ENCODE data around the gene APPBP2.
"Not testable (repeated sequence)": the region's sequence is repeated elsewhere in the genome, so short reads cannot be mapped to it uniquely, and the experiment has no call there.

APPBP2 gene

DNA sequence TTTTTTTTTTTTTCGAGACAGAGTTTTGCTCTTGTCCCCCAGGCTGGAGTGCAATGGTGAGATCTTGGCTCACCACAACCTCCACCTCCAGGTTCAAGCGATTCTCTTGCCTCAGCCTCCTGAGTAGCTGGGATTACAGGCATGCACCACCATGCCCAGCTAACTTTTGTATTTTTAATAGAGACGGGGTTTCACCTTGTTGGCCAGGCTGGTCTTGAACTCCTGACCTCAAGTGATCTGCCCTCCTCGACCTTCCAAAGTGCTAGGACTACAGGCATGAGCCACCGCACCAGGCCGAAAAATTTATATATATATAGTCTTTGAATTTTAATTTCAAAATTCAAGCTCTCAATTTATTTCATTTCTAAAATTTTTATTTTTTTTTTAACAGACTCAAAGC lies 97.6 kb downstream of the APPBP2 start:
- DNase-seq: not testable (repeated sequence)

DNA sequence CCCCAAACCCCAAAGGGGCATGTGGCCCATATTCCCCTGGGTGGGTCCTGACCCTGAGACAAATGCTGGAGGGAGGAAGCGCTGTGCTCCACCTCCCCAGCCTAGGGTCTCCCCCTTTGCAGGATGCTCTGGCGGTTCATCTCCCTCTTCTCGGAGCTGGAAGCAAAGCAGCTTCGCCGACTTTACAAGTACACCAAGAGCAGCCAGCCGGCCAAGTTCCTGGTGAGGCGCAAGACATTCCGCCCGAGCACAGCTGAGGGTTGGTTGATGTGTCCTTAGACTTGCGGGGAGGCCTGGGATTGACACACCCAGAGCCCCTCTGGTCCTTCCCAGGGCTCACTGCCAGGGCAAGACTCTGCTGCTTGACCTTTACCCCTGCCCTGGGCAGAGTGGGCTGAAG lies 99.4 kb downstream of the APPBP2 start:
- no peak for DNase-seq

DNA sequence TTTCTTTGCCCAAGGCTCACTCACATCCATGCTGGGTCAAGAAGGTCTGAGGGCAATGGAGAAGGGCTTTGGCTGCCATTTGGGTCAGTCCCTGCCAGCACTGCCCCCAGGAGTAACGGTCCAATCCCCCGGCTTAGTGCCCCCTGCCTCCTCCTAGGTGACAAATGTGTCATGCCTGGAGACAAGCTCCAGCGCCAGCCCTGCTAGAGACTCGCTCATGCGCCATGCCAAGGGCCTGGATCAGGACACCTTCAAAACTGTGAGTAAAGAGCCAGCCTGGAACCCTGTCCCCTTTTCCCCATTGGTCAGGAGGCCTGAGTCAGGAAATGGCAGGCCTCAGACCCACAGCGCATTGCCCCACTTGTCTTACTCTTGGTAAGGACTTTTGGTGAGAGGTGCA lies 100.4 kb downstream of the APPBP2 start:
- DNase-seq: no peak

DNA sequence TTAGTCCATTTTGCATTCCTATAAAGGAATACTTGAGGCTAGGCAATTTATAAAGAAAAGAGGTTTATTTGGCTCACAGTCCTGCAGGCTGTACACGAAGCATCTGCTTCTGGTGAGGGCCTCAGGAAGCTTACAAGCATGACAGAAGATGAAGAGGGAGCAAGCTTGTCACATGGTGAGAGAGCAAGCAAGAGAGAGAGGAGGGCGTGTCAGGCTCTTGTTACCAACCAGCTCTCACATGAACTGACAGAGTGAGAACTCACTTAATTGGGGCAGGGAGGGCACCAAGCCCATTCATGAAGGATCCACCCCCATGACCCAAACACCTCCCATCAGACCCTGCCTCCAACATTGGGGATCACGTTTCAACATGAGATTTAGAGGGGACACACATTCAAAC lies 102.2 kb downstream of the APPBP2 start:
- DNase-seq: no peak

DNA sequence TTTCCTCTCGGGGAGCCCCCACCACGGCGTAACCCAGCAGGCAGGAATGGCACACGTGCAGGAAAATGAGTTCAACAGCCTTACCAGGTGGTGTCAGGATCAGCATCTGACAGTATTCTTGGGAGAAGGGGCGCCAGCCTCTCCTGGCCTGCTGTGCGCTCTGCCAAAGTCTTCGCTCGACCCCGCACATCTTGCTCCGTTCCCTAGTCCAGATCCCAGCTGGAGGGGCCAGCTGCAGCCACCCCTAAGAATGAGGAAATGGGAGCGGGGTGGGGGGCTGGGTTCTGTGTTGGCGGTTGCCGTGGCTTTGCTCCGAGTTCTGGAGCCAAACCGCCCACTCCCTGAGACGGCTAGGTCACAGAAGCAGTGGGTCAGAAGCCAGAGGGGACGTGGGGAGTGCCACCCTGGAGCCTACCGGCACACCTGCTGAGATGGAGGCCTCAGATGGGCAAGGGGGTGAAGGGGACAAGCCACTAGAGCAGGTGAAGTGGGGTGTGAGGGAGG lies 103.8 kb downstream of the APPBP2 start, which contains the start of gene CHCT1:
CHCT1 (plus strand) TSS at position 328 of the 504 bp plus-strand sequence; CDS start at position 432, 104 bp downstream.
- DNase-seq: no peak

DNA sequence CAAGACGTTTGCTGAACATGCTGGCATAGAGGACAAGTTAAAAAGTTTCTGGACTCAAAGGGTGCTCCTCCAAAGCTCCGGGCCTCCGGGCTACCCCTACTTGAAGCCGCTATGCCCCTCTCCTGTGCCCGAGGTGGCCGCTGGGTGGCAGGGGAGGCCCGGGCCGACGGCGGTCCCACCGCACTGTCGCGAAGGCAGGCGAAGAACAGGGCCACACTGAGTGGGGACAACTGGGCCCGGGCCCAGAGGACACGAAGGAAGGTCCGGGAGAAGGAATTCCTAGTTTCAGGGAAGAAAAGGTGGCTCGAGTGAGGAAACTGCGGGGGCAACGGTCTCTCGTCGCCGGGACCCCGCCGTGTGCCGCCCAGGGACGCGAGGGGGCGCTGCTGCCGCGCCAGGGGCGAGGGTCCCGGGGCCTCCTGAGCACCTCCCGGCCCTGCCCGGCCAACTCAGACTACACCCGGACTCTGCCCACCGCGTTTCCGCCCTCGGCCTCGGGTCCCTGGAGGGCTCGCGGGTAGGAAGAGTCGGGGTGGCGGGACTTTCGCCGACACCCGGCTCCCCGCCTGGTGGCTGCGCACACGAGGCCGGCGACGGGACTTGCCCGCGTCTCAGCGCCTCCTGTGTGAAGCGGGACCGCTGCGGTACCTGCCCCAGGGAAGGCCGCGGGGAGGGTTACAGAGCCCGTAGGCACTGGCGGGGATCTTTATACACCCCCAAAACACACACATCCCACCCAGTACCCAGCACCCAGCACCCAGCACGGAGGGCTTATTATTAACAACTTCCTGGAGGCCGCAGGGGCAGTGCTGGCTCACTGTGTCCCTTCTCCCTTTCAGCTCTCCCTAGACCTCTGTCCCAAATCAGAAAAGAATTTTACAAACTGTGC lies 104.5 kb downstream of the APPBP2 start:
- DNase-seq: no peak

DNA sequence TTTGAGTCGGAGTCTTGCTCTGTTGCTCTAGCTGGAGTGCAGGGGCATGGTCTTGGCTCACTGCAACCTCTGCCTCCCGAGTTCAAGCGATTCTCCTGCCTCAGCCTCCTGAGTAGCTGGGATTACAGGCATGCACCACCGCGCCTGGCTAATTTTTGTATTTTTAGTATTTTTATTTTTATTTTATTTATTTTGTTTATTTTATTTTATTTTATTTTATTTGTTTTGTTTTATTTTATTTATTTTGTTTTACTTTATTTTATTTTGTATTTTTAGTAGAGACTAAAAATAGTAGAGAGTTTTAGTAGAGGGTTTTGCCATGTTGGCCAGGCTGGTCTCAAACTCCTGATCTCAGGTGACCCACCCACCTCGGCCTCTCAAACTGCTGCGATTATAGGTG lies 106.2 kb downstream of the APPBP2 start:
- DNase-seq: not testable (repeated sequence)

DNA sequence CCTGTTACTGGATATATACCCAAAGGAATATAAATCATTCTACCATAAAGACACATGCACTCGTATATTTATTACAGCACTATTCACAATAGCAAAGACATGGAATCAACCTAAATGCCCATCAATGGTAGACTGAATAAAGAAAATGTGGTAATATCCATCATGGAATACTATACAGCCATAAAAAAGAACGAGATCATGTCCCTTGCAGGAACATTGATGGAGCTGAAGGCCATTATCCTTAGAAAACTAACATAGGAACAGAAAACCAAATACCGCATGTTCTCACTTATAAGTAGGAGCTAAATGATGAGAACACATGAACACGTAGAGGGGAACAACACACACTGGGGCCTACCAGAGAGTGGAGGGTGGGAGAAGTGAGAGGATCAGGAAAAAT lies 107.0 kb downstream of the APPBP2 start:
- DNase-seq: not testable (repeated sequence)

DNA sequence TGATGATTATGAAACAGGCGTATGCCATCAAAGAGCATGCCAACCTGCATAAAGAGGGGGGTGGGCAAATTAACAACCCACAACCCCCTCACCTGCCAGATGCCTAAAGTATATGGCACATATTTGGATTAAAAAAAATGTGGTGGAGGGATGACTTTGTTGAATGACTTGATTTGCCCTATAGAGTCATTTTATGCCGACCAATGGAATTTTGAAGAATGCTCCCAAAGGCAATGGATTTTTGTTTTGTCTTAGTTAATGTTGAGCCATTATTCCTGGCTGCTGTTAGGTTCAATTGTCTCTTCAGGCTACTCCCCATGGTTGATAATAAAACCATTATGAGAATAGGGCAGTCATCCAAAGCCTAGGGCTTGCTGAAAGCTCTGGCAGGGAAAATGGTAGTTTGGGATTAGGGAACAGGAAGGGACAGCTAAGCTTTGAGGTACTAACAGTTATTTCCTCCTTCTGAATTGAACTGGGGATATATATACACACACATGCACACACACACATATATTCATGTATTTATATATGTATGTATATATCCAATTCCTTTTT lies 109.6 kb downstream of the APPBP2 start:
- DNase-seq: no peak

DNA sequence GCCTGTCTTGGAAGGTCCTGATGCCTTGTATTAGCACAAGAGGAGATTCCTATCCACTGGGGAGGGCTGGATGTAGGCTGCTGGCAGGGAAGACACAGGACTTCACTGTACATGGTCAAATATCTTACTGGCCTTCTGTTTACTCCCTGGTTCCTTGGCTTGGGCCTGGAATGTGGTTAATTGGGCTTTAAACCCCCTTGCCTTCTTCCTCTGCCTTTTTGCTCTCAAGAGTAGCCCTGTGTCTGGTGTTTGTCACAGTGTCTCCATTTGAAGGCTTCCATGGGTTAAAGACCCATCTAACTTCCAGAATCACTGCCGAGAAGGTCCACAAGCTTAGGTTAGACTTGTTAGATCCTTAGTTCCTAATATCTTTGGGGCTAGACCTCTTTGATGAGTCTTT lies 110.9 kb downstream of the APPBP2 start:
- DNase-seq: no peak

DNA sequence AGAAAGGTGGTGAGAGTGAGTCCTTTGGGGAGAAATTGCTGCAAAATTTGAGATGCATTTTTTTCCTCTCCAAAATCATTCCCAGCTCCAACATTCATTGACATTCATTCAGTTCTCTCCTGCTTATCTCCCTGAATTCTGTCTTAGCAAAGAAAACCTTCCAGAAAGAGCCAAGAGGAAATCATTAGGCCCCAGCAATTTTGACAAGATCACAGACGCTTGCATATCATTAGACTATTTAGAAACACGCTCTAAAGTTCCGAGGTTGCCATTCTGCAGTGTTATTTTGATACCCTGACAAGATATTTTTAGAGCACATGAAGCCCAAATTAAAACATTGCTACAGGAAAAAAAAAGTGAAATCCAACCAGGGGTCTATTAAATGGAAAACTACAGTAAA lies 113.3 kb downstream of the APPBP2 start:
- no peak for DNase-seq

DNA sequence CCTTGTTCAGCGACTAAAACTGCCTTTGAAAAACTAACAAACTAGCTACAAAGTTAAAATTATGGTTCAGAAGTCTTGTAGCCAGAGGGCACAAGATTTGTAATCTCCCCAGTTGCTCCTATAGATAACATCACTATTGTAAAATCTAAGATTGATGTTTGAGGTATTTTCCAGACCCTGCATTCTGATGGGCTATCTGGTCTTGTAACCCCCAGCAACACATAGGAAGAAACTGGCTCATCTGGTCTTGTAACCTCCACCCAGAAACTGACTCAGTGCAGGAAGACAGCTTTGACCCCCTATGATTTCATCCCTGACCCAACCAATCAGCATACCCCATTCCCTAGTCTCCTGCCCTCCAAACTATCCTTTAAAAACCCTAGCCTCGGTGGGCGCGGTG lies 116.0 kb downstream of the APPBP2 start:
- DNase-seq: no peak

DNA sequence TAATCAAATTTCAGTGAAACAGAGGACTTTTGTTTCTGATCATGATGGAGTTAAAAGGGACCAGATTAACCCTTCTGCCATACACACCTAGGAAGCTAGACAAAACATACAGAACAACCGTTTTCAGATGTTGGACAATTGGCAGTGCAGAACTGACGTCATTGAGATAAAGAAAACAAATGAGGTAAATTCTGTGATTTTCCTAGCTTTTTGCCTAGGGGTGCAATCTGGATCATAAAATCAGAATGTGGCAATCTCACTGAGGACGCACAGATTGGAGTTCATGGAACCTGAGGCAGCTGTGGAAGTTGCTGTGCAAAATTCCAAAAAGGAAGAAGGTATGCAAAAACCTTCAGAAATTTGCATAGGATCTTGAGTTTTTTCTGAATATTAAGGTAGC lies 119.2 kb downstream of the APPBP2 start:
- DNase-seq: no peak

DNA sequence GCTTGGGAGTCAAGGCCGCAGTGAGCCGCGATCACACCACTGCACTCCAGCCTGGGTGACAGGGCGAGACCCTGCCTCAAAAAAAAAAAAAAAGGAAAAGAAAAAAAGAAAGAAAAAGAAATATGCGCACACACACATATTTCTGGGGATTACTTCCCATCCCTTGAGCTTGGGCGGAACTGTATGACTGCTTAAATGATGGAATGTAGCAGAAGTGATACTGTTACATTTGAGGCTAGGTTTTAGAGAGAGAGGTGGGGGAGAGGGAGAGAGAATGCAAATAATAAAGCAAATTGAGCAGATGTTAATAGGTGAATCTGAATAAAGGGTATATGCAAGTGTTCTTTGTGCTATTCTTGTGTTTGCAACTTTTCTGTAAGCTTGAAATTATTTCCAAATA lies 122.1 kb downstream of the APPBP2 start:
- DNase-seq: no peak

DNA sequence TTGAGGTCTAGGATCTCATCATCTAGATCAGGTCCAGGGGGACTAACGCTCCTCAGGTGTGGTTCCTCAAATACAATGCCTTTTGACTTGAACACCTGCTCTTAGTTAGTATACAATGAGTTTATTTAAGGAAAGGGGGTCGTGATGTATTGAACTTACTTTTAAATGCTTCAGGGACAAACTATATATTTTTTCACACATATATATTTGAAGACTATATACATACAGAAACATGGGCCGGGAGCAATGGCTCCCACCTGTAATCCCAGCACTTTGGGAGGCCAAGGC lies 122.6 kb downstream of the APPBP2 start:
- no peak for DNase-seq

DNA sequence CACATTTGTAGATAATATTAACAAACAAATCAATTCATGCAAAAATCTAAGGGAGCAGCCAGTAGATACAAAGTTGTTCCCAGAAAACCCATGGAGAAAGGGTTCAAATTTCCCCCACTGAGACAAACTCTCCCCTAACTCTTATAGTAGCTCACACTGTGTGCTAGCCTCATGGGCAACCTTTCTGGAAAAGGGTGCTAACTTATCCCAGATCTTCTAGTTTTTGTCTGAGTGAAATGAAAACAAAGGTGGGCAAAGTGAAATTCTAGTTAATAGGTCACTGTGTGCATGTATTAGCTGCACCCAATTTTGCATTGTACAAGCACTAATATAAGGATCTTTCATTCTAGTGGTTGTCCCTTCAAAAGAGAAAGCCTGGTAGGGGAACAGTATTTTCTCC lies 124.2 kb downstream of the APPBP2 start:
- no peak for DNase-seq

DNA sequence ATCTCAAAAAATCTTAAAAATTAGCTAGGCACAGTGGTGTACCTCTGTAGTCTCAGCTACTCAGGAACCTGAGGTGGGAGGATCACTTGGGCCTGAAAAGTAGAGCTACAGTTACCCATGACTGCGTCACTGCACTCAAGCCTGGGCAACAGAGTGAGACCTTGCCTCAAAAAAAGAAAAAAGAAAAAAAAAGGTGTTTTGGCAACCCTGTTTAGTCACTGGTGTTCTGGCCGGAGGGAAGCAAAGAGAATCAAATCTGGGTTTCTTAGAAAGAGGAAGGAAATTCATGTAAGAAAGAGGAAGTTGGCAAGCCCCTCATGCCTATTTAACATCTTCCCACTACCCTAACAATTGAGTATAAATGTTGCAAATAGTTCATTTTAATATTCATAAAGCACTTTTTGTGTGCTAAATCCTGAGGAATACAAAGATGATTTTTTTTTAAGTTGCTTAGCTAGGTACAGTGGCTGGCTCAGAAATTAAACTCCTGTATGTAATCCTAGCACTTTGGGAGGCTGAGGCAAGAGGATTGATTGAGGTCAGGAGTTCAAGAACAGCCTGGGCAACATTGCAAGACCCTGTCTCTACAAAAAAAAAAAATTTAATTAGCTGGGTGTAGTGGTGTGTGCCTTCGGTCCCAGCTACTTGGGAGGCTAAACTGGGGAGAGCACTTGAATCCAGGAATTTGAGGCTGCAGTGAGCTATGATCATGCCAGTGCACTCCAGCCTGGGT lies 127.6 kb downstream of the APPBP2 start:
- DNase-seq: no peak

DNA sequence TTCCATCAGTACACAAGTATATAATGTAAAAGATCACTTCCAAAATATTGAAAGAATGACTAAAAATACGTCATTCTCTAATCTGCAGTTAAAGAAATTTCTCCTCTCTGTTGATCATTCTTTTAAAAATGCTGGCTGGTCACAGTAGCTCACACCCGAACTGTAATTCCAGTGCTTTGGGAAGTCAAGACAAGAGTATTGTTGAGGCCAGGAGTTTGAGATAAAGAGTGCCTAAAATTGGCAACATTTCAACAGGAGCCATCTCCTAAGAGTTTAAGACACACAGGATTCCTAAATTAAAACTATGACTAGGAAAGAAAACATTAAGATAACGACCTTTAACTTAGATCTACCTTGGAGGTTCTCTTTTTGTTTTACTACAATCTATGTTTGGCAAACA lies 129.6 kb downstream of the APPBP2 start:
- DNase-seq: no peak

DNA sequence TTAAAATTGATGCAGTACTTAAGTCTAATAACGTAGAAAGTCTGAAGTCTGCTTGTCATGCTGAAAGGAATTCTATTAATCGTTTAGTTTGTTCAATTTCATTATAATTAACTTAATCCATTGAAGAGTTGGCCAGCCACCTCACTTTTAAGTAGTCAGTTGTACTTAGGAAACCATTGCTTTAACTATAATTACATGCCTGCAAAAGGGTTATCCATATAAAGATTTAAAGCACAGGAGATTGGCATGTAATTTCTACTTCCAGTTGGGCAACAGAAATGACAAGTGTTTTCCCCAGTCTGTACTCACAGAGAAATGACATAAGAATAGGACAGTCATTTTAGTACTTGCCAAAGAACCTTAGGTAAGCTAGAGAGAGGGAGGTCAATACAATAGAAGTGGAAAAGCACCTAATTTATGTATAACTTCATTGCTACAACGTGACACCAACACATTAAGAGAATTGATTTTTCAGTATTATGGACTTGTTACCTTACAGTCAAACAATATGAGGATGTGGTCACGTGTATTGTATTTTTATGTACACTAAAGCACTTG lies 130.5 kb downstream of the APPBP2 start:
- DNase-seq: no peak

DNA sequence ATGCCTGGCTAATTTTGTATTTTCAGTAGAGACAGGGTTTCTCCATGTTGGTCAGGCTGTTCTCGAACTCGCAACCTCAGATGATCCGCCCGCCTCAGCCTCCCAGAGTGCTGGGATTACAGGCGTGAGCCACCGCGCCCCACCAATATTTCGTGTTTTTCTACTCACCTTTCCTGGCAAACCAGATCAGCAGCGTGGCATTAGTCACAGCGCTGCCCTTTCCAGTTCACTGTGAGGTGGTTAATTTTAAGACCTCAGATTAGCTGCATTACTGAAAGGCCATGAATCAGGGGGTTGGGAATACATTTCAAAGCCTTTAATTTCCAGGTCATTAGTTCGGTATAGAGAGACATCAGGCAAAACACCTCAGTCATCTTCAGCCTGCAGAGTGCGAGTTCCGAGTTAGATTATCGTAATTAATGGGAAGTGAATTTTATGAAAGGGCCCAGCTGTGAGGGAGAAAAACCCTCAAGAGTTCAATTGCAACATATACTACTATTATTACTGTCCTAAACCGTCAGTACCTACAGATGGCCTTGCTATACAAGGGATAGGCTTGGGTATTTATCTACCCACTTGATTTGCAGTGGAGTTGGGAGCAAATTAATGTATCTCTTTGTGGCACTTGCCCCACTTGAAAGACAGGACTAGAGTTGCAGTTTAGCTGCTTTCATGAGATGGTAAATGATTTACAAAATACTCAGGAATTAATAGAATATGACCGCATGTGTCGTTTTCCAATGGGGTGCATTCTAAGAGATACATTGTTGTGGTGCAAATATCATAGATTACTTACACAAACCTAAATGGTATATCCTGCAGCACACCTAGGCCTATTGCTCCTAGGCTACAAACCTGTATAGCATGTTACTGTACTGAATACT lies 132.0 kb downstream of the APPBP2 start:
- no peak for DNase-seq

Measured in DMS79 (cell line).